Mesendoderm (in vitro differentiated cells): ENCODE measurements around the gene FARP1.

Experiments
- DNase-seq: peaks from one replicate; pipeline ENCODE4 v3.0.0; 2013
- H2AK5ac ChIP-seq: 2 replicates; pipeline ENCODE4 v1.6.1; 2013; ENCODE audit warnings: low read length, inconsistent platforms
- H2BK120ac ChIP-seq: 2 replicates; pipeline ENCODE4 v1.6.1; 2013; ENCODE audit warnings: low read depth, mild to moderate bottlenecking, low read length, moderate library complexity, mixed read lengths
- H2BK15ac ChIP-seq: replicated peaks from 2 replicates; pipeline ENCODE4 v1.6.1; 2013; ENCODE audit warnings: low read depth, mild to moderate bottlenecking, moderate library complexity
- H2BK5ac ChIP-seq: 2 replicates; pipeline ENCODE4 v1.6.1; 2013; ENCODE audit warnings: low read length, inconsistent platforms
- H3K18ac ChIP-seq: 2 replicates; pipeline ENCODE4 v1.6.1; 2013; ENCODE audit warnings: mild to moderate bottlenecking, low read length, mixed read lengths
- H3K23ac ChIP-seq: one replicate; pipeline ENCODE4 v1.6.1; 2013; ENCODE audit warnings: low read length
- H3K27ac ChIP-seq: 2 replicates; pipeline ENCODE4 v1.5.1; 2013; ENCODE audit warnings: low read depth, mild to moderate bottlenecking, inconsistent platforms, low read length, moderate library complexity
- H3K27me3 ChIP-seq: 2 replicates; pipeline ENCODE4 v1.6.1; 2013; ENCODE audit warnings: low read length, control low read depth, mild to moderate bottlenecking, inconsistent platforms; ENCODE audit not compliant: insufficient read depth, poor library complexity
- H3K36me3 ChIP-seq: 2 replicates; pipeline ENCODE4 v1.6.1; 2013; ENCODE audit warnings: low read length, inconsistent platforms; ENCODE audit not compliant: control insufficient read depth, insufficient read depth
- H3K4ac ChIP-seq: one replicate; pipeline ENCODE4 v1.6.1; 2013; ENCODE audit warnings: low read depth, mild to moderate bottlenecking, low read length, moderate library complexity
- H3K4me1 ChIP-seq: 2 replicates; pipeline ENCODE4 v1.6.1; 2013; ENCODE audit warnings: low read depth, low read length, inconsistent platforms; ENCODE audit not compliant: control insufficient read depth
- H3K4me2 ChIP-seq: 2 replicates; pipeline ENCODE4 v1.6.1; 2013; ENCODE audit warnings: low read length
- H3K4me3 ChIP-seq: 2 replicates; pipeline ENCODE4 v1.5.1; 2013; ENCODE audit warnings: mild to moderate bottlenecking, low read length
- H3K56ac ChIP-seq: one replicate; pipeline ENCODE4 v1.6.1; 2013; ENCODE audit warnings: low read length
- H3K79me1 ChIP-seq: 2 replicates; pipeline ENCODE4 v1.6.1; 2013; ENCODE audit warnings: low read length, inconsistent platforms
- H3K79me2 ChIP-seq: 2 replicates; pipeline ENCODE4 v1.6.1; 2013; ENCODE audit warnings: mild to moderate bottlenecking, low read length; ENCODE audit not compliant: control insufficient read depth, insufficient read depth
- H3K9ac ChIP-seq: 2 replicates; pipeline ENCODE4 v1.6.1; 2013; ENCODE audit warnings: low read length, inconsistent platforms
- H4K5ac ChIP-seq: one replicate; pipeline ENCODE4 v1.6.1; 2013; ENCODE audit warnings: low read length
- H4K8ac ChIP-seq: one replicate; pipeline ENCODE4 v1.6.1; 2013; ENCODE audit warnings: low read depth, mild to moderate bottlenecking, control low read depth, low read length, moderate library complexity
- WGBS: extraction: QIAGEN DNeasy Blood & Tissue Kit; methylation state at CpG from one replicate; pipeline ENCODE4 v1.1.7; 2013; ENCODE audit warnings: low lambda C conversion rate, missing lambda C conversion rate; ENCODE audit not compliant: insufficient coverage; ENCODE audit errors: extremely low coverage; 5-methylcytosine and 5-hydroxymethylcytosine counted together

The FARP1 gene

DNA sequence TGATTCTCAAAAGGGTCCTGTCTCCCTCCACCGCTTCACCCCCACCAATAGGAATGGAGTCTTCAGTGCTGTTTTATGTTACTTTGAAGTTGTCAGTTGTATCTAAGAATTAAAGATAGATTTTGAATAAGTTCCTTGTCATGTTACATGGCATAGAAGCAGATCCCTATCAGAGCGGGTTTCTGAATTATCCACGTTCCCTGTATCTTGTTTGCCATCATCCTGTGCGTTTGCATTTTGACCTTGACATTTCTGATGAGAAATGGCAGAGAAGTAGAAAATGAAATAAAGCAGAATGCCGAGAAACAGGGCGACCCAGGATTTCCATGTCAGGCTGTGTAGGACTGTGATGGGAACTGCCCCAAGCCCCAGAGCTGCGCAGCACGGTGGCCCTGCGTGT lies 154.9 kb downstream of the FARP1 start:
- Histone ChIP-seq H3K23ac (no peak overlapping the region), H2BK5ac (no peak overlapping the region), H2AK5ac (no peak overlapping the region), H3K27ac (no peak overlapping the region), H3K4ac (no peak overlapping the region), H3K4me3 (no peak overlapping the region), H3K79me1 (peaks cover 24% of the 10 kb centered on the region), H3K9ac (no peak overlapping the region), H2BK120ac (no peak overlapping the region), H3K56ac (no peak overlapping the region), H3K4me2 (no peak overlapping the region), H2BK15ac (no peak overlapping the region), H3K79me2 (peaks cover 5% of the 10 kb centered on the region), H4K8ac (no peak overlapping the region), H3K27me3 (no peaks in the 10 kb centered on the region), H3K36me3 (no peaks in the 10 kb centered on the region), H4K5ac (no peak overlapping the region), H3K18ac (no peak overlapping the region), H3K4me1 (no peaks in the 10 kb centered on the region)
- DNase-seq = no peak
- WGBS = no CpG with 5 or more reads among the region's 9 CpGs

DNA sequence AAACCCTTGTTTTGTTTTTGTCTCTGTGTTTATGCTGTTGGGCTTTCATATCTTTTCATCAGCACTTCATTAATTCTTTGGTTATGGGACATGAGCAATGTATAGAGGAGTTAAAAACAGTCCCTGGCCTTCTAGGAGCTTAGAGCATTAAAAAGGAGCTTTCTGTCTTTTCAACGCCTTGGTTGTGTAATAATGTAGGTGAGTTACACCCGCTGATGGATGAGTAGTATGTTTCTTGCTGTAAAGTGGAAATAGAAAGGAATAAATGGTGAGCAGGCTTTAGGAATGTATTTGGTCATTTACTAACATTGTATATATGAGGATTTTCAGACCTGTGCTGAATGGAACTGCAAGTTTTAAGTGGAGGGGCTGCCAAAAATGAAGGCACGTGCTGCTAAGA lies 155.7 kb downstream of the FARP1 start:
- H4K5ac ChIP-seq = no peak overlapping the region
- peaks cover 6% of the 10 kb centered on the region for H3K79me2 ChIP-seq
- no peak overlapping the region for H3K9ac ChIP-seq
- no peaks in the 10 kb centered on the region for H3K4me1 ChIP-seq
- H2BK5ac ChIP-seq = no peak overlapping the region
- no peak overlapping the region for H3K18ac ChIP-seq
- no peak overlapping the region for H3K4me3 ChIP-seq
- H3K27me3 ChIP-seq = no peaks in the 10 kb centered on the region
- no peak overlapping the region for H3K23ac ChIP-seq
- H2AK5ac ChIP-seq = no peak overlapping the region
- no peak overlapping the region for H2BK15ac ChIP-seq
- WGBS = no CpG with 5 or more reads among the region's 3 CpGs
- no peak overlapping the region for H3K27ac ChIP-seq
- no peak overlapping the region for H3K4ac ChIP-seq
- H2BK120ac ChIP-seq = no peak overlapping the region
- peaks cover 20% of the 10 kb centered on the region for H3K79me1 ChIP-seq
- H3K56ac ChIP-seq = no peak overlapping the region
- no peak for DNase-seq
- no peak overlapping the region for H4K8ac ChIP-seq
- no peaks in the 10 kb centered on the region for H3K36me3 ChIP-seq
- no peak overlapping the region for H3K4me2 ChIP-seq

DNA sequence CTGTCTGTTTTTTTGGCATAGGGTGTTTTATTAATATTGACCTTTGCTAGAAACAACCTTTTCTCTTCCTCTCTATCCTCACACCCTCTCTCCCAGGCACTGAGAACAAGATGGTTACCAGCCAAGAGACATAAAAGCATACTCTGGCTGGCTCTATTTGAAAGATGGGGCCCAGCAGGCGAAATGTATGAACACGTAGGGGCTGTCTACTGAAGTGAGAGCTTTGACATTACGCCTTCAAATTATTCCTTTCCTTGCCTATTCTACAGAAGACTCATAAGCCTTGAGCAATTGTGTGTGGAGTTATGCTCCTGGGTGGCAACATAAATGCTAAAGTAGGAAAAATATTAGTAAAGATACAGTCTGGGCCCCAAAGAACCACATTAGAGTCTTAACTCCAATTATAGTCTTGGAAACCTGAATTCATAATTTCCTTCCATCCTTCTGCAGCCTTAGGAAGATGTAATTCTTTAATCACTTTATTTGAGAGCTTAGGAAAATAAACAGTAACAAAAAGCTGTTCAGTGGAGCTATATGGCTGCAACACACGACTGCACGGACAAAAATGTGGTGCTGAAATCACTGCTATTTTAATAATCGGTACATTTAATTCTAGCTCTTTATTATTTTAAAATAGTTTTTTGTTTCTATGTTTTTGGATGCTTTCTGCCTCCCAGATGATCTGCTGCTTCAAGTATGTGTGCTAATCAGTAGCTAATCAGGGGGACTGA lies 156.5 kb downstream of the FARP1 start:
- Histone ChIP-seq H3K9ac (no peak overlapping the region), H3K56ac (no peak overlapping the region), H3K4me2 (no peak overlapping the region), H4K8ac (no peak overlapping the region), H3K79me1 (peaks cover 19% of the 10 kb centered on the region), H3K23ac (no peak overlapping the region), H3K36me3 (no peaks in the 10 kb centered on the region), H2BK15ac (no peak overlapping the region), H3K4me1 (no peaks in the 10 kb centered on the region), H3K4ac (no peak overlapping the region), H2BK5ac (no peak overlapping the region), H3K4me3 (no peak overlapping the region), H4K5ac (no peak overlapping the region), H3K27ac (no peak overlapping the region), H3K27me3 (no peaks in the 10 kb centered on the region), H2BK120ac (no peak overlapping the region), H3K79me2 (peaks cover 6% of the 10 kb centered on the region), H3K18ac (no peak overlapping the region), H2AK5ac (no peak overlapping the region)
- no CpG with 5 or more reads among the region's 6 CpGs for WGBS
- DNase-seq = no peak

DNA sequence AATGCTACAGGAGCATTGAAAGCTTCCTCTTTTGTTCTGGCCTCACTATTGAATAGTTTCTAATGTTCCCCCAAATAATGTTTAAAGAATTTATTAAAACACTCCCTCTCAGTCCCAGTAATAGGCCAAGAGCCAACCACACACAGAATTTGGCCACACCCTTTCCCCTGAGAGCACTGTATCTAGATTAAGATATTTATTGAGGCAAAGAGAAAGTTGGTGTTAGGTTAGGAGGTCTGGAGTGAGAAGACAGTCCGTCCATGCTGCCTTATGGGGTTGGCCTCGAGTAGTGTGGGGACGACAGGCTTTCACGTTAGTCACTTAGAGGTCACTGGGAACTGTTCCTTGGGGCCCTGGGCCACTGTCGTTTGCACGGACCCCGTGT lies 157.1 kb downstream of the FARP1 start:
- Histone ChIP-seq H3K27me3 (no peaks in the 10 kb centered on the region), H3K9ac (no peak overlapping the region), H2BK120ac (no peak overlapping the region), H3K4ac (no peak overlapping the region), H4K8ac (no peak overlapping the region), H3K4me1 (no peaks in the 10 kb centered on the region), H3K23ac (no peak overlapping the region), H2BK5ac (no peak overlapping the region), H3K36me3 (no peaks in the 10 kb centered on the region), H3K4me3 (no peak overlapping the region), H3K18ac (no peak overlapping the region), H4K5ac (no peak overlapping the region), H2BK15ac (no peak overlapping the region), H3K56ac (no peak overlapping the region), H3K4me2 (no peak overlapping the region), H3K79me1 (peaks cover 19% of the 10 kb centered on the region), H2AK5ac (no peak overlapping the region), H3K27ac (no peak overlapping the region), H3K79me2 (peaks cover 6% of the 10 kb centered on the region)
- WGBS = no CpG with 5 or more reads among the region's 7 CpGs
- DNase-seq = no peak

DNA sequence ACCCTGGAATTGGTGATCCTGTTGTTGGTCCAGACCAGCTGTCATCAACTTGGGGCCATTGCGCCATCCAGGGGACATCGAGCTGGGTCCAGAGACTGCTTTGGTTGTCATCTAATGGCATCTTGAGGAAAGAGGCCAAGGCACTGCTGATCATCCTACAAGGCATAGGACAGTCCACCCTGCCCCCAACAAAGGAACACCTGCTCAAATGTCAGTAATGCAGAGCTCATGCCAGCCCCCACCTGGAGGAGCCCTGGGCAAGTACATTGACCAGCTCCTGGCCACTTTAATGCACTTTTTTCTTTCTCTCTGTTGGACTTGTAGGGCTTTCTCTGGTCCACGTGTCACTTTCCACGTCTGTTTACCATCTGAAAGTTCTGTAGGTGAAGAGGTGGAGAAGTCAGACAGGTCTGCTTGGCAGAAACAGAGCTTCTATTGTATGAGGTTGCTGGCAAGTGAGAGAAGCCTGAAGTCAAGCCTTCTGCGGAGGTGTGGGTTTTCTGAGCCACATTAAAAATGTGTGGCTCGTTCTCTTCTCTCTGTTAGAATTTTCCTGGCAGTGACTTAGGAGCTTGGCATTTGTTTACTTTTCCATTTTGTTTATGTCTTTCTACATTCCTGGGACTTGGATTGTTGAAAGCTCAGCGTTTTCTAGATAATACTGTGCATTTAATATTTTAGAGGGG lies 158.2 kb downstream of the FARP1 start:
- Histone ChIP-seq H2BK5ac (no peak overlapping the region), H3K4me3 (no peak overlapping the region), H3K27ac (no peak overlapping the region), H2AK5ac (no peak overlapping the region), H3K79me1 (peaks cover 21% of the 10 kb centered on the region), H2BK120ac (no peak overlapping the region), H2BK15ac (no peak overlapping the region), H4K5ac (no peak overlapping the region), H3K79me2 (peaks cover 6% of the 10 kb centered on the region), H3K9ac (no peak overlapping the region), H3K36me3 (no peaks in the 10 kb centered on the region), H3K27me3 (no peaks in the 10 kb centered on the region), H3K56ac (no peak overlapping the region), H3K18ac (no peak overlapping the region), H3K4me1 (no peaks in the 10 kb centered on the region), H3K4ac (no peak overlapping the region), H3K23ac (no peak overlapping the region), H3K4me2 (no peak overlapping the region), H4K8ac (no peak overlapping the region)
- DNase-seq = no peak
- WGBS = no CpG with 5 or more reads among the region's 7 CpGs
